DMS53 treated with DMSO at 0.1 percent for 48 hours (cell line): ENCODE data around the gene CLEC16A.

Experiments
- DNase-seq: peaks from one replicate; lab custom pipeline; 2025; ENCODE audit not compliant: unreplicated experiment; lab: John Stamatoyannopoulos, UW

CLEC16A gene

DNA sequence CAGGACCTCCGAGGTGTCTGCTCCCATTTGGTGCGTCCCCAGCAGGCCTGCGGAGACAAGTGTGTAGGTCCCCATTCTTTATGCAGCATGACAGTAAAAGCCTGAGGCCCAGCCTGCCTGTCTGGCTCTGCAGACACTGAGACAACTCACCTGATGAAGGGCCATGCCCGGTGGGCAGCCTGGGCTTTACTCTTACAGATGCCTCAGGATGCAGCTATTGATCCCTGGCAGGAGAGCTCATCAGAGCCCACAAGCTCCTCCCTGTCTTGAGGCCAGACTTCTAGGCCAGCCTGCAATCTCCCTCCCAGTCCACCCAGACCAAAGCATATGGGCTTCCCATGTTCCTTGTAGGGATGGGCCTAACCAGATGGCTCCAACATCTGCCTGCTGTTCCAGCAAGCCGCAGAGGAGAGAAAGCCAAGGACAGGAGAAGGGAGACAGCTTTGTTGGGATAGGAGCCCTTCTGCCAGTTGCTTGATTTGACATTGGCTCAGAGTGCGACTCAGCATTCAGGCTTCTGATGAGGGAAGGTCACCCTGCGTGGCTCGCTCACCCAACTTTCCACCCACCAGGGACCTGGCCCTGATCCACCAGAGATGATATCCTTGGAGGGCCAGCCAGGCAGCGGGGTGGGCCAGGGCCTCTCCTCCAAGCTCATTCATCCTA lies 224.2 kb downstream of the CLEC16A start:
- no peak for DNase-seq

DNA sequence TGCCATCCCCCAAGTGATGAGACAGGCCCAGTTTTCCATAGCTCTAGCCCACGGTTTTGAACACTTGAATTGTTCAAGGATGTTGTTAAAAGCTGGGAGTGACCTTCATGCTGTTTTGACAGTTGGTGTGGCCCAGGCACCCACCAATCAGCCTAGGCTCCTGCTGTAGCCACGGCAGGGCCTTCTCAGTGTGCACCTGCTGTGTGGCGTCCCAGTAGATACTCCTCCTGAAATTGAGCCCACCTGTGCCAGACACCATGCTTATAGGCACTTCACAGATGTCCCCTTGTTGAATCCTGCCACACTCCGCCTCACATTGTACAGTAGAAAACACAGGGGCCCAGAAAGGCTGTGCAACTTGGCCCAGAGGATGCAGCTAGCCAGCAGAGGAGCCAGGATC lies 225.3 kb downstream of the CLEC16A start:
- DNase-seq = no peak

- no peak for DNase-seq
Observed at GRCh38 chr16:11170201-11170600, 225.8 kb downstream of the CLEC16A start.

GRCh38 chr16:11170696-11171447 lies 226.5 kb downstream of the CLEC16A start:
- no peak for DNase-seq

DNA sequence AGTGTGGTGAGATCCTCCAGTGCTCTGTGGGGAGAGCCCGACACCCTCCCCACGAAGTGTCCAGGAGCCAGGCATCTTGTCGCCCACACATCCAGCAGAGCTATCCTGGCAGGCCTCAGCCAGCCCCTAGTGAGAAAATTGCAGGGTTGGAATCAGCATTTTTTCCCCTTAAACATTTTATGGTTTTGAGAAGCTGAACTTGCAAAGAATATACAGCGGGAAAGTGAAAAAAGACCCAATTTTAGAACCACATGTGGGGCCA lies 227.0 kb downstream of the CLEC16A start:
- DNase-seq = no peak

- DNase-seq = no peak
Observed at GRCh38 chr16:11171757-11172299, 227.5 kb downstream of the CLEC16A start.

DNA sequence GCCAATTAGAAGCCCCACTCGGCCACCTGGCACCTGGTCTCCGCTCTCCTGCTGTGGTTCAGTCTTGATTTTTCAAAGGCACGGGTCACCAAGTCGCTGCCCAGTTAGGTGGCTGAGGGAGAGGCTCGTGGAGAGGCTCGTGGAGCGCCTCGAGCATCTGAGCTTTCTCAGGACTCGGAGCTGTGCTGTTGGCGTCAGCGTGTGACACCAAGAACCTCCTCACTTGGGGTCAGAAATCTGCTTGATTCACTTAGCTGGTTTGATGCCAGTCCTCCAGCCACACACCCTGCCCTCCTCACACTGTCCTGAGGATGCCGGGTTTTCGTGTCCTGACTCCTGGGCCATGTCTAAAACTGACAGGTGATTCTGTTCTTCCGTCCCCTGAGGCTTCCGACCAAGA lies 229.1 kb downstream of the CLEC16A start:
- no peak for DNase-seq

- no peak for DNase-seq
Observed at GRCh38 chr16:11174141-11174540, 229.8 kb downstream of the CLEC16A start.

DNA sequence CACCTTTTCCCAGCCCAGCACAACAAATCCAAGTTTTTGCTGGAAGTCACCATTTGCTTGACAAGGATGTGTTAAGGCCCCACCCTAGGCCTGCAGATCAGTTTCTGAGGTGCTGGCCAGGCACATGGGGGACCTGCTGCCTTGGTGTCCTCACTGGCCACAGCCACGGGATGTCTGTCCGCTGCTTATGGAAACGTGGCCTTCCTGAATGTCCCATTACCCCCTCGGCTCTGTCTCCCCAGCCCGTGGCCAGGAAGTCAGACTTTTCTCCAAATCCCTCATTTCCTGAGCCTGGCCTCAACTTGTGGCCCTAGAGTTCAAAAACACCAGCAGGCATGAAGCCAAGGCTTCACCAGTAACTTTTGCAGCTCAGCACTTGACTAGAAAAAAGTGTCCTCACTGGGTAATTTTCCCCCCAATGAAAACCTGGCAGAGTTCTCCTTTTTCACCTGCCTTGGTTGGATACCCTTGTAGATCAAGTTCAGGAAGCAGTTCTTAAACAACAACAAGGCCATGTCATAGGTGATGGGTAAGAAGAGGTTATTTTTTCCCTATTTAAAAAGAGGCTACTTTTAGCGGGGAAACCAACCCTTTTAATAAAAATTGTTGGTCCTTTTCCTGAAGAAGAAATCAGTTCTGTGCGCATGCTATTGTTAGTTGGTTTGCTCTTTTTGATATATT lies 230.9 kb downstream of the CLEC16A start:
- no peak for DNase-seq

- no peak for DNase-seq
Observed at GRCh38 chr16:11175787-11176341, 231.5 kb downstream of the CLEC16A start.

GRCh38 chr16:11177578-11178160 lies 233.3 kb downstream of the CLEC16A start:
- DNase-seq = no peak

DNA sequence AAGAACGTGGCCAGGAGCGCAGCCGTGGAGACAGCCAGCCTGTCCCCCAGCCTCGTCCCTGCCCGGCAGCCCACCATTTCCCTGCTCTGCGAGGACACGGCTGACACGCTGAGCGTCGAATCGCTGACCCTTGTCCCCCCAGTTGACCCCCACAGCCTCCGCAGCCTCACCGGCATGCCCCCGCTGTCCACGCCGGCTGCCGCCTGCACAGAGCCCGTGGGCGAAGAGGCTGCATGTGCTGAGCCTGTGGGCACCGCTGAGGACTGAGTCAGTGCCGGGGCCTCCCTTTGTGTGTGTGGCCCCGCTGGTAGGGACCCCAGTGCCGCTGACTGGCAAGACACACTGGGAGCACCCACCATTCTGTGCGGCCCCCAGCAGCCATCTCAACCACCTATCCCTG lies 234.1 kb downstream of the CLEC16A start:
- DNase-seq = no peak

- DNase-seq = no peak
Observed at GRCh38 chr16:11179574-11179973, 235.2 kb downstream of the CLEC16A start.

DNA sequence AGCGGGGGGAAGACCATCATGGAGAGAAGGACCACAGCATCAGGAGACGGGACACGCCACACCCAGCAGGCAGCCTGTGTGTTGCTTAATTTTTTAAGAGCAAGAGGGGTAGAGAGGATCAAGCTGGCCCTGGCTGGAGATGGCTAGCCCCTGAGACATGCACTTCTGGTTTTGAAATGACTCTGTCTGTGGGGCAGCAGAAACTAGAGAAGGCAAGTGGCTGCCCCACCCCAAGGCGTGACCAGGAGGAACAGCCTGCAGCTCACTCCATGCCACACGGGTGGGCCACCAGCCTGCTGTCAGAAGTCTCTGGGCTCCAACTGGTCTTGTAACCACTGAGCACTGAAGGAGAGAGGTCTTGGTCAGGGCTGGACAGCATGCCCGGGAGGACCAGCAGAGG lies 236.1 kb downstream of the CLEC16A start:
- DNase-seq = no peak

DNA sequence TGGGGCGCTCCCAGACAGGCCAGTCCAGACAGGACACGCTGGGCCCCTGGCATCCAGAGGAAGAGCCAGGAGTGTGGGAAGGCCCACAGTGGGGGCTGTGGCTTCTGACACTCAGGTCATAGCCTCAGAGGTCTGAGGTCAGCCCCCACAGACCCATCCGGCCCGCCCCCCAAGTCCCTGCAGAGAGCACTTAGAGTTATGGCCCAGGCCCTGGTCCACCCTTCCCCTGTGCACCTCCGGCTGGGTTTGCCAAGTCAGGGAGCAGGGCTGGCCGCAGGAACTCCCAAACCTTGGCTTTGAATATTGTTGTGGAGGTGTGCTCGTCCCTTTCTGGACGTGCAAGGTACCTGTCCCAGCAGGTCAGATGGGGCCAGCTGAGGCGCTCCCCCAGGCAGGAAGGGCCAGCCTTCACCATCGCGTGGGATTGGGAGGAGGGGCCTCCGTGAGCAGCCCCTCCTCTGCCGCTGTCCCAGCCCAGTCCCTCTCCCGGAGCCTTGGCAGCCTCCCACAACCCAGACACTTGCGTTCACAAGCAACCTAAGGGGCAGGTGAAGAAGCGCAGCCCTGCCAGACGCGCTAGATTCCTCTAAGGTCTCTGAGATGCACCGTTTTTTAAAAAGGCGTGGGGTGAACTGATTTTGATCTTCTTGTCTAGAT lies 237.0 kb downstream of the CLEC16A start:
- no peak for DNase-seq

DNA sequence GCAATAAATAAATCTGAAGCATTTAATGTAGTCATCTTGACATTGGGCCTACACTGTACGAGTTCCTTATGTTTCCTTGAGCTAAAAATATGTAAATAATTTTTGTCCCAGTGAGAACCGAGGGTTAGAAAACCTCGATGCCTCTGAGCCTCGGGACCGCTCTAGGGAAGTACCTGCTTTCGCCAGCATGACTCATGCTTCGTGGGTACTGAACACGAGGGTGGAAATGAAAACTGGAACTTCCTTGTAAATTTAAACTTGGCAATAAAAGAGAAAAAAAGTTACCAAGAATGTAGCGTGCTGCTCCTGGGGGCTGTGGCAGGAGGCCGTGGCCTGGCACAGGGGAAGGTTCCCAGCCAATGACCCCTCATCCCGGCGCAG lies 237.5 kb downstream of the CLEC16A start:
- no peak for DNase-seq

- no peak for DNase-seq
Observed at GRCh38 chr16:11182411-11182810, 238.0 kb downstream of the CLEC16A start.

DNA sequence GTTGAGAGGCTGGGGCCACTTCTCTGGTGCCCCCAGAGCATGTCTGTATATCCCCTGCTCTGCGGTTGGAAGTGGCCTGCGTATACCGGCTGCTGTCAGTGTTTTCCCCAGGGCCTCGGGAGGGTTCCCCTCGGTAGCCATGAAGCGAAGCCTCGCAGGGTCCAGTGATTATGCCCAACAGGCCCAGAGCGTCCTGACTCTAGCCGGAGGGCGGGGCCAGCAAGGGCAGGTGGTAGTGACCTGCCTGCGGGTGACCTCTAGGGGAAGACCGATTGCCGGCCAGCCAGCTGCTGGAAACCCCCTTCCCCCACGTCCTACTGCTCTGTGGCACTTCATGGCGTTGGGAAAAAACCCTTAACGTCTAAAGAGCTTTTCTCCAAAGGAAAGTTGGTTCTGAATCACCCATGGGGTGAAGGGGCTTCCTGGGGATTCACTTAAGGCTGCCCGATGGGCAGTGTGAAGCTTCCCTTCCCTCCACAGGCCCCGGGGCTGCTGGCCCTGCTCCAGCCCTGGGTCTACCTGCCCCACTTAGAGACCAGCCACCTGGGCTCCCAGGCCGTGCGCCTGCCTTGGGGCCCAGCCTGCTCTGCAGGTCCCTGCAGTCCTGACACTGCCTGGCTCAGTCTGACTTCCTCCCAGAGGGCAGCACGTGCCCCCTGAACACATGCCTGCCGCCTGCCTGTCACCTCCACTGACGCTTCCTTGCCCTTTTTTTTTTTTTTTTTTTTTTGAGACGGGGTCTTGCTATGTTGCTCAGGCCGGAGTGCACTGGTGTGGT lies 238.9 kb downstream of the CLEC16A start:
- no peak for DNase-seq

GRCh38 chr16:11183951-11184350 lies 239.6 kb downstream of the CLEC16A start:
- no peak for DNase-seq

DNA sequence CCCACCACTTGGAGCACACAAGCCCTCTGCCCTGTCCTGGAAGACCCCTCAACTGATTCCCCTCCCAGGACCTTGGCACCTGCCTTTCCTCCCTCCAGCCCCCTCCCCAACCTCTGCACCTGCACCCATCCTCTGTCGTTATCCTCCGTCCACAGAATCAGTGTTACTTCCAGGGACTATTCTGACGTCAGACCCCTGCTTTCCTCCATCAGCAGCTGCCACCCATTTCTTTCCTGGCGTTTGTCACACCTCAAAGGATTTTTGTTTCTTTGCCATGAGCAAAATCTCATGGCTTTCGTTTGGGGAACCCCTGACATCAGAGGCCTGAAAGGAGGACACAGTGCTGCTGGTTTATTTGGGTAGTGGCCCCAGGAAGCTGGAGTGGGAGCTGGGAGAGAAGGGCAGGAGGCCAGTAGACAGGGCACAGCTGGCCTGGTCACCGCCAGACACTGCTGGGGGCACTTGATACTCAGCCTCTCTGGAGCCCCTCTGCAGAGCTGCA lies 243.2 kb downstream of the CLEC16A start:
- DNase-seq = no peak
